Non-pigmented ciliary epithelial cell (primary cell): Measurements from ENCODE around the gene CAMTA2.

Experiments used
- DNase-seq: peaks from one replicate; pipeline ENCODE4 v3.0.0-alpha.2; 2010; ENCODE audit warnings: low read depth

CAMTA2 gene

DNA sequence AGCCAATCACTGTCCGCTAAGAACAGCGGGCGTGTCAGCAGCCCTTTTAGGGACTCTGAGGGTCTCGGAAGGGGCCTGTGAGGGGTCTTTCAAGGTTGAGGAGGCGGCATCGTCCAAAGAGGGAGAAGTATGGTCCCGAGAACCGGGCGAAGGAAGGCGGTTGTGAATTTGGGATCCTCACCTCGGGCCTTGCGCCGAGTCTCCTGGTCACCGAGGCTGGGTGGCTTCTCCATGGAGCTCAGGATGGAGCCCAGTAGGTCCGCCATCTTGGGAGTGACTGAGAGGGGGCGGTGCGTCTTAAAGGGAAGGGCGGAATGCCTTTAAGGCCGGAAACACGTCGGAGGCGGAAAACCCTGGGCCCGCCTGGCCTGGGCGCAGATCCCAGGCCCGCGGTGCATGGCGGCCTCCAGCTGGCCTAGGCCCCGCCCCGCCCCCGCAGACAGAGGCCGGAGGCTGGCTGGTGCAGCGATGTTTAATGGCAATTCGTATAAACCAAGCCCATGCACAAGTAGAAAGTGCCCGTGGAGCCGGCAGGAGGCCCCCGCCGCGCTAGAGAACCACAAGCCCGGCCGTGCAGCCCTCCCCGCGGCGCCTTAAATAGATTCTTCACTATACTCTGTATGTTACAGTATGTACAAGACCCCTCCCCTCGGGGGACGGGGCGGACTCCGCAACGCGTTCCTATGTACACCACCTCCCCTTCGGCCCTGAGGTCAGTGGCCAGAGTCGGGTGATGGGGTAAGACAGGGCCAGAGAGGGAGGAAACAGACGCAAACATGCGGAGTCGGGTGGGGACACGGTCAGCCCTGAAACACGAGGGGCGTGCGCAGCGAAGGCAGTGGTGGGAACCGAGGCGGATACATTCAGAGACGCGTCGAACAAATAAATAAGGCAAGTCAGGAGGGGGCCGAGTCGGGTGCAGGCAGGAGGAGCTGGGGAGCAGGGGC lies 19.7 kb downstream of the CAMTA2 start, which contains the start of gene SPAG7:
Gene SPAG7, minus strand, starts transcription at position 279 of the 947 bp plus-strand sequence. Its CDS starts 13 bp downstream, at position 266.
- DNase-seq: peak; percentile 89

DNA sequence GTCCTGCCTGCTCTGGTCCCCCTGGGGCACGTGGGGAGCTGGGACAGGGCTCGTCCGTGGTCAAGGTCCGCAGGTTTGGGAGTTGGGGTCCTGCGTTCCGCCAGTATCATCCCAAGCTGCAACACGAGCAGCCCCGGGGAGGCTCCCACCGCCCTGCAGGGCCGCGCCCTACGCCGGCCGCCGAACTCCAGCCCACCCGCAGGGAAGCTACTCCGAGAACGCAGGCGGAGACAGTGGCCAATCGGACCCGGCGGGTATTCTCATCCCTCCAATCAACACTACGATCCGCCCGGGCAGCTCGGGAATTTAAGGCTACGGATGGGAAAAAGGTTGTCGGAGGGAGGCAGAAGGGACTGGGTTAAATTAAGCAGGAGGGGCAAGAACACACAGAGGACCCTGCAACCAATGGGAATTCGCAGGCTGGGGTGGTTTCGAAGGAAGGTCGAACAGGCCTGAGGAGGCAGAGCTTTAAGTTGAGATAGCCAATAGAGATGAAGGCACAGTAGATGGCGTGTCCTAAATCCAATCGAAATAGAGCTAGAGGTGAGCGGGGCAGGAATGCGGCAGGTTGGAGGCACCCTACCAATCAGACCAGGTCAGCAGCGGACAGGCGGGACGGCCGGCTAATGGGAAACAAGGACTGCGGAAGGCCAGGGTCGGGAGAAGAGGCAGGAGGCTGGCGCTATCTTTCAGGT lies 20.5 kb downstream of the CAMTA2 start:
- peak; percentile 99 for DNase-seq

DNA sequence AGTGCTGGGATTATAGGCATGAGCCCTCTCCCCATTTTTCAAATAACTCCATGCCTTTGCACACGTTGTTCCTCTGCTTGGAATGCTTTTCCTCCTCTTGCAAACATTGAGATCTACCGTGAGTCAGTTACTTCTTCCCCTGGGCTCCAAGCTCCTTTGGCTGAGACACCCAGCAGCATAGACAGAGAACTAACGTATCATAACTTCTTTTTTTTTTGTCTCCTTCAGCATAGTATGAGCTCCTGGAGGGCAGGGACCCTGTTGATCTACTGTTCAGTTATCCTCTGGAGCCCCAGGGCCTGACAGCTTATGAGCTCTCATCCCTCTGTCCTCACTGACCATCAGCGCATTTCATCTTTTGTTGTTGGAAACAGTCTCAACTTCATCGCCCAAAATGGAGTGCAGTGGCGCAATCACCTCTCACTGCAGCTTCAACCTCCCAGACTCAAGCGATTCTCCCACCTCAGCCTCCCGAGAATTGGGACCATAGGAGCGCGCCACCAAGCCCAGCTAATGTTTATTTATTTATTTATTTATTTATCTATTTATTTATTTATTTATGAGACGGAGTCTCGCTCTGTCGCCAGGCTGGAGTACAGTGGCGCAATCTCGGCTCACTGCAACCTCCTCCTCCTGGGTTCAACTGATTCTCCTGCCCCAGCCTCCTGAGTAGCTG lies 22.0 kb downstream of the CAMTA2 start:
- no peak for DNase-seq

DNA sequence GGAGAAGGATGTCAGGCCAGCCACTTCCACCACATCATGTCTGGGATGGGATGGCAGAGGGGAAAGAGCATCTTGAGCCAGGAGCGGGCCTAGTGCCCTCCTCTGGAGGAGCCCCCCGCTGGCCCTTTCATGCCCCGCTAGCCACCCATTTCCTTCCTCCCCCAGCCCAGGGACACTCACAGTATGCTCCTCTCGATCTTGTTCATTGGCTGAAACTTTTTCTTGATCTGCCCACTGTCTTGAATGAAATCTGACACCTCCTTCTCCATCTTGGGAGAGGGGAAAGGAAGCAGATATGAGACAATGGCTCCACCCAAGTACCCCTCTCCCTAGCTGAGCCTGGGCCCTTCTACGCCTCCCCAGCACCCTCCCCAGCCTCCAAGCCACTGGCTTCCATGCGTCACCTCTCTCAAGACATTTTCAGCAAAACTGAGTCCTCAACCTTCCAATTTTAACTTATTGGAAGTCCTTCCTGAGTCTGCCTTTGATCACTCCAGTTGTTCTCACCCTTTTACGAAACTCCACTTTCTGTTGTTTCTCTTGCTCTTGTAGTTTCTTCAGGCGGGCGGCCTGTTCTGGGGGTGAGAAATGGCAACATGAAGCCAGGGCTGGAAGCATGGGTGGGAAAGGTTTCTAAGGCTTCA lies 27.1 kb downstream of the CAMTA2 start:
- no peak for DNase-seq

DNA sequence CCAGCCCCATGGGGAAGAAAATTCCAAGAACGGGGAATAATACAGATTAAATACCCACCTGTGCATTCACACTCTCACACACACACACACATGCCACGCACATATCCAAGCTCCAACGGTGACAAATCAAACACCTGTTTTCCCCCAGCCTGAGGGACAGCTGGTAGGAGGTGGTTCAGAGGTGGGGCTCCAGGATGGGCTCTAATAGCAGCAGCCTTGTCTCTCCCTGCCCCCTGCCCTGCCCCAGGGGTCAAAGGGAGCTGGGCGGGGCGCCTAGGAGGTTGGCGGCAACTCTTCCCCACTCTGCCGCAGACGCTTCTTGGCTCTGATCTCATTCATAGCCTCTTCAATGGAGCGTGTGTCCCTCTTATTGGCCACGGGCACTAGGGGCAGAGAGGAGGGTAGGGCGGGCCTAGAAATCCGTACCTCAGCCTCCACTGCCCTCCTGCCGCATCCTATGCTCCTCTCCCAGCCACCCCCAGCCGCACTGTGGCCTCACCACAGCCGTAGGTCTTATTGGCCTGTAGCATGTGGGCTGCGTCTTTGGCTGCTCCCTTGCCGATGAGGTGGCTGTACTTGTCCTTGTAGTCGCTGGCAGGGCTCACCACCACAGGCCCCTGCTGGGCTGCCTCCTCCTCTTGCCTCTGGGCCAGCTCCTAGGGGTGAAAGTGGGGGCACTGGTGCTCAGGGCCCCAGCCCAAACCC lies 28.1 kb downstream of the CAMTA2 start:
- DNase-seq: no peak

DNA sequence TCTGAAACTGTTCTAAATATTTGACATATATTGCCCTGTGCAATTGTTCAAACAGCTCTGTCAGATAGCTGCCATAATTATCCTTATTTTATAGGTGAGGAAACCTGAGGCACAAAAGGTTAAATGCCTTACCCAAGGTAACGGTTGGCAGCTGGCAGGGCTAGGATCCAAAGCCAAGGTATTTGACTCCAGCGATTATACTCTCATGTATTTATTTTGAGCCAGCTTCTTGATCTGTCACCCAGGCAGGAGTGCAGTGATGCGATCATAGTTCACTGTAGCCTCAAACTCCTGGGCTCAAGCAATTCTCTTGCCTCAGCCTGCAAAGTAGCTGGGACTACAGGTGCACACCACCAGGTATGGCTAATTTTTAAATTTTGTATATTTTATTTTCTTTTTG lies 29.4 kb downstream of the CAMTA2 start:
- DNase-seq: no peak

DNA sequence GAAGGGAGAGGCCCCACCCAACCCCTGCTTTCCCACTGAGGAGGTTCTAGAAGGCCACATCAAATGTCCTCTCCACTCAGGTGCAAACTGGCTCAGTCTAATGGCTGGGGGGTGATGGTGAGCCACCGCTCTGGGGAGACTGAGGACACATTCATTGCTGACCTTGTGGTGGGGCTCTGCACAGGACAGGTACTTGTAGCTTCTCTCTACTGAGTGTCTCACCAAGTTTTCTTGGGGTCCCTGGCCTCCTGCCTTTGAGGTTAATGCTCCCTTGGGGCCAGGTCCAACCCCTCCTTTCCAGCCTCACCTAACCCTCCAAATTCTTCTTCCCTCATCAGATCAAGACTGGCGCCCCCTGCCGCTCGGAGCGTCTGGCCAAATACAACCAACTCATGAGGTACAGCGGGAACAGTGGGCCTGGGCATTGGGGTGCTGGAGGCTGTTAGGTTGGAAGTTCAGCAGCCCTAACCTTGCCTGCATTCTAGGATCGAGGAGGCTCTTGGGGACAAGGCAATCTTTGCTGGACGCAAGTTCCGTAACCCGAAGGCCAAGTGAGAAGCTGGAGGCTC lies 30.9 kb downstream of the CAMTA2 start:
- DNase-seq: no peak

DNA sequence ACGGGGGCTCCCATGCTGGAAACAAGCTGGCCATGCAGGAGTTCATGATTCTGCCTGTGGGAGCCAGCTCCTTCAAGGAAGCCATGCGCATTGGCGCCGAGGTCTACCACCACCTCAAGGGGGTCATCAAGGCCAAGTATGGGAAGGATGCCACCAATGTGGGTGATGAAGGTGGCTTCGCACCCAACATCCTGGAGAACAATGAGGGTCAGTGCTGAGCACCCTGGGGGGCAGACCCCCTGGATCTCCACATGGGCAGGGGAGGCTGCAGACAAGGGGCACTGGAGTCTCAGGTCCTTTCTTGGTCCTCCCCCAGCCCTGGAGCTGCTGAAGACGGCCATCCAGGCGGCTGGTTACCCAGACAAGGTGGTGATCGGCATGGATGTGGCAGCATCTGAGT lies 32.4 kb downstream of the CAMTA2 start:
- DNase-seq: no peak

DNA sequence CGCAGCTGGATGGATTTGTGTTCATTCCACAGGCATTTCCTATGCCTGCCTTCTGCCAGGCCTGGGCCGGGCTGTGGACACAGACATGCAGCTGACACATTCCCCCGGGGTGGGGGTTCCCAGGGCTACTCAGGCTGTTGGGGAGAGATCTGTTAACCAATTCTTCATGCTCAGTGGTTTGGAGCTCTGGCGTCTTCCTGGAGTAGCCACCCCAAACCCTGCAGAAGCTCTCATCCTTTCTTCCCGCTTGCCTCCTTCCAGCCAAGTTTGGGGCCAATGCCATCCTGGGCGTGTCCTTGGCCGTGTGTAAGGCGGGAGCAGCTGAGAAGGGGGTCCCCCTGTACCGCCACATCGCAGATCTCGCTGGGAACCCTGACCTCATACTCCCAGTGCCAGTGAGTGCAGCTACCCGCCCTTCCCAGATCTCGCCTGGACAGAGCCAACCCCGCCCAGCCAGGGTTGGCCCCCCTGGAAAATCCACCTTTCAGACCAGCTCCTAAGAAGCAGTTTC lies 34.0 kb downstream of the CAMTA2 start:
- no peak for DNase-seq

DNA sequence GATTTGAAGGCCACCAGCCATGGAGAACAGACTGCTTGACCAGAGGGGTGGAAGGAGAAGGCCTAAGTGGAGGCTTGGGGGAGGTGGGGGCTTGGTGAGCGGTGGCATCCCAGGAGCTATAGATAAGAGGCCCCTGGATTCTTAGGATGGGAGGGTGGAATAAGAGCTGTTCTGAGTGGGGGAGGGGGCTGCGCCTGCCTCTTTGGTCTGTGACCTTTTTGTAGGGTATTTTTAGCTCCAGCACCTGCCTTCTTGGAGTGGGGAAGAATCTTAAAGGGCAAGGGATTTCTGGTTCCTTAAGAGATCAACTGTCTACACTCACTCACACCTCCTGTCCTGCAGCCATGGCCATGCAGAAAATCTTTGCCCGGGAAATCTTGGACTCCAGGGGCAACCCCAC lies 36.0 kb downstream of the CAMTA2 start:
- no peak for DNase-seq

DNA sequence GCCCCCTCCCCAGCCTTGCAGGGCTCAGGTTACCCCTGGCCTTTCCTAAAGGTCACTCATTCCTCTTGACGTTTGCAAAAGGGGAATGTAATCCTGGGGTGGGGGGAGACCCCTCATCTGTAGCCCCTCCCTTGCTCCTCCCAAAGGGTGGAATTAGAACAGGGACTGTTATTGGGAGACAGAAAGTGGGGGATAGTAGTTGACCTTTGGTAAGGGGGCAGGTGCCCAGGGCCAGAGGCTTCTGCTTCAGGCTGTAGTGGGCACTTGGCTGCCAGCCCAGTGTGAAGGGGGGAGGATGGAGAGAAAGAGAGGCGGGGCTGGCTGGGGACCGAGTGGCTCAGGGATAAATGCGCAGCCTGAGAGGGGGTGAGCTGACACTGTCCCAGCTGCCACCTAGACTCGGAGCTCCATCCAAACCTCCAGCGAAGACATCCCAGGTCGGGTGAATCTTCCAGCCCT lies 36.7 kb downstream of the CAMTA2 start, which contains the start of gene ENO3:
Gene ENO3, plus strand, starts transcription at position 374 of the 459 bp plus-strand sequence. CDS start 711 bp downstream, outside the sequence.
- DNase-seq: no peak

DNA sequence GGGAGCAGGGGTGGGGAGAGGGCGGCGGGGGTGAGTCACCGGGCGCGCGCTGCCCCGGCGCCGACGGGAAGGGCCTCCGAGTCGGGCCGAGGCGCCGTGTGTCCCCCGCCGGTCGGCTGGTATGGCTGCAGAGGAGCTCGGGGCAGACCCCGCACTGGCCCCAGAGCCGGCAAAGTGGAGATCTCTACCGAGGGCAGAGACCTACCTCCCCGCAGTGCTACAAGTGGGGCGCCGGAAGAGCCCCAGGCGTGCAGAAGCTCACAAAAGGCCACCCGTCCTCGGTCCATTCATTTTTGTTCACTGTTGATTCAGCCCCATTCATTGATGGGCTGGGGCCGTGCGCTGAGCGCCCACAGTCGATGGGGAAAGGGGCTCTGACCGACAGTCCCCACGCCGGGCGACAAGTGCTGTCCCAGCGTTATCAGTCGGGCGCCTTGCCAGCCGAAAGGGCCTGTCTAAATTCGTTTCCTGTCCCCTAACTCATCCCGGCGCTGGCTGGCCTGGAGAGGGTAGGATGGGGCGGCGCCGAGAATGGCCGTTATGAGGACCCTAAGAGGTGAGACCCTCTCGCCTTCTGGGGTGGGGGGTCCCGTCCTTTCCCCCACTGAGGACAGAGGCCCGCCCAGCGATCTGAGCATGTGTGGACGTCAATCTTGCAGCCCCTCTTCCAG lies 37.3 kb downstream of the CAMTA2 start:
- DNase-seq: no peak

DNA sequence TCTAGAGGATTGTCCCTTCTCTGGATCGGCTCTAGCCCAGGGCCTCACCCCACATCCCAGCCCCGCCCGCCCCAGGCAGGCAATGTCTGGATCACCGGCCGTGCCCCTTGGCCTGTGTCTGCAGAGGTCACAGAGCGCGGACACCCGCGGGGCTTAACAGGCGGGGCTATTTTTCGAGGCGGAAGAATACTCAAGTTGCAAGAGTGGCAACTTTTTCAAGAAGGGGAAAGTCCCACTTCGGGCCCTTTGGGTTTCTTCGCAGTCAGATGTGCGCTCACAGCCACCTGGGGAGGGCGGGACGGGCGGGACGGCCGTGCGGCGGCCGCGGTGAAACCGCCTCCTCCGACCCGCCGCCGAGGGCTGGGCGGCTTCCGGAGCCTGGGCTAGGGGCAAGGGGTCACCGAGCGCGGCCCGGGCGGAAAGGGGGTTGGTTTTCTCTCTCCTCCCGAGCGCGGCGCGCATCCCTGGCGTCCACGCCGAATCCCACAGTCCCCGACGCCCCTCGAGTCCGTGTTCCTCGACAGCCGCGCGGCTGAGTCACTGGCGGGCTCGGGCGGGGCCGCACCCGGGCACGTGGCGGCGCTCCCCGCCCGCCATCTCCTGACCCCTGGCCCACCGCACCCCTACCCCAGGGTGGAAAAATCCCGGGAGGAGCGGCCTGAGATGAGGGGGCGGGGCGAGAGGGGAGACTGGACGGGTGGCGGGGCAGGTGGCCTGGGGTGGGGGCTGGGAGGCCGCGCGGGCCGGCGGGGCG lies 38.0 kb downstream of the CAMTA2 start:
- DNase-seq: no peak

DNA sequence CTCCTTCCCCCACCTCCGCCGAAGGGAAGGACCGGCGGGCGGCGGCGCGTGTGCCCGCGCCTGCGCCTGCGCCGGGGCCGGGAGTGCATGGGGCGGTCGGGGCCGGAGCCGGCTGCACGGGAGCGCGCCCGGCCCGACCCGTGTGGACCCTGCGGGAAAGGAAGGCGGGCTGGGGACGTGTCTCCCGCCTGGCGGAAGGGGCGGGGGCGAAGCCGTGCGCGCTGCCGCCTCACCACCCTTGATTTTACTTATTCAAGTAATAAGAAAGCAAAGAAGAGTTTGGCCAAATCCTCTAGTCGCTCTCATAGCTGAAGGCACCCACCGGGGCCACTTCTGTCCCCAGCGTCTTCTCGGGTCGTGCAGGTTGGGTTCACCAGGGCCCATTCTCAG lies 38.5 kb downstream of the CAMTA2 start:
- DNase-seq: no peak

DNA sequence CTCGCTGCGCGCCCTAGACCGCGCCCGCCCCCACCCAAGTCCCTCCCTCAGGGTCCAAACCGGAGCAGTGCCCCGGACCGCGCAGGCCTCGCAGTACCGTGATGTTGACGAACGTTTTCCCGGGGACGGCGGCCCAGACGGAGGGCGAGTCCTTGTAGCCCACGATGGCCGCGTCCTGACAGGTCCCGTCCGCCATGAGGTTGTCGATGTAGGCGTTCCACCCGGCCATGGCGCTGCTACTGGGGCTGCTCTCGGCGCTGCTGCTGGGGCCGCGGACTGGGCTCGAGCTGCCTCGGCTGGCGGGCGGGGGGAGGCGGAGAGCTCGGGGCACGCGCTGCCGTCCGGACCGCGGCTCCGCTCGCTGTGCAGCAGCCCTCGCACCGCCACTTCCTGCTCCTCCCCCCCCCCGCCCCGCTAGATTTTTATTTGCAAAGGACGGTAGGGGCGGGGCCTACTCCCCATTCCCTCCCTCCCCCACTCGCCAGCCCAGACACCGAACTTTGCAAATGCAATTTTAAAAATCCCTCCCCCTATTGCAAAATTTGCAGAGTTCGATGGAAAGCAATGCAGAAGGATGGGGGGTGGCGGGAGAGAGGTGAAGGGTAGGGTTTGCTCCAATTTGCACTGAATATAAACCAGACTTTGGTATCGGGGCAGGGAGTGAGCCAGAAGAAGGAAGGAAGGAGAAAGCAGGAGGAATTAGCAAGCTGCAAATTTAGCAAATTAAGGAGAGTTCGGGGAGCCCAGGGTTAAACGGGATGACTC lies 39.1 kb downstream of the CAMTA2 start, which contains the start of gene PFN1:
Gene PFN1, minus strand, starts transcription at position 365 of the 765 bp plus-strand sequence. Its CDS starts 136 bp downstream, at position 229.
- DNase-seq: no peak

DNA sequence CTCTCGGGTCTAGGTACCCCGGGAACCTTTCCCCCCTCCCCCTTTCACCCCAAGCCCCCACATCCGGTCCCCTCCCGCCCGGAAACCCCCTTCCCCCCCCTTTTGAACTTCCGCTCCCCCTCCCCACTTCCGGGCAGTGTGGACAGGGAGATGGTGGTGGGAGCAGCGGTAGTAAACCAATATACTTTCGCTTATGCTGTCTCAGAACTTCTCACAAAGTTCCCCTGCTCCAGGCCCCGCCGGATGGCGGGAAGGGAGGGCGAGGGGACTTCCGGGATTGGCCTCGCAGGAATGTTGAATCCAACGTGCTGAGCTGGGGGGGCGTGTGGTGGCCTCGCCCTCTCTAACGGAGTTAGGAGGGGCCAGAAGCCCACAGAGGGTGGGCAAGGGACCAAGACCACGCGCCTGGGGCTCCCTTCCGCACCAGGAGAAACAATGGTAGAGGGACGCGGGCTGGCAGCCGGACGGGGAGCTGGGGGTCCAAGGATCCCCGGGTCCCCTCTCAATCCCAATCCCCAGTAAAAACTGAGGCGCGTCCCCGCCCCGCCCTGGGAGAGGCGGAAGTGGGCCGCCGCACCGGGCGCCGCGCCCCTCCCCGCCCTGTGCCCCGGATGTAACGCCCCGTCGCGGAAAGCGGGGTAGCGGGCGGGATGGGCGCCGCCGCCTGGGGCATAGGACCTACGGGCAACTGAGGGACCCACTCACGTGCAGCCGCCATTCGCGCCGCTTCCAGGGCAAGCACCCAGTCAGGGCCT lies 39.9 kb downstream of the CAMTA2 start:
- DNase-seq: no peak

DNA sequence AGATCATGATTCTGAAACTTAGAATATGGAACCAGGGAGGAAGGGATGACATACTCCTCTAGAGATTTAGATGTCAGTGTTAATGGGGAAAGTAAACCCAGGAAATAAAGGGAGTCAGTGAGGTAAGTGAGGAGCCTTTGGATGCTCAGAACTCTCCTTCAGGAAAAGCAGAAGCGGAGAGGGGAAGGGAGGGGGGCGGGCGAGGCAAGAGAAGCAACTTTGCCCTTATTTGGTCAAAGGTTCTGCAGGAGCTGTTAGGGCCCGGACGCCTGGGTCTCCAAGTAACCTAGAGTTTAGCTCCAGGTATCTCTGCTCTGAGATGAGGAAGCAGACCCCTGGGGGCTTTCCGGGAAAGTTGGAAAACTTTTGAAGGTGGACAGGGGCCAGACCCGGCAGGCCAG lies 40.5 kb downstream of the CAMTA2 start:
- no peak for DNase-seq
